Hepatocyte (in vitro differentiated cells): Measurements from ENCODE around the gene MYL7. TPM values are rescaled to one million over a fixed set of nuclear protein-coding genes. Genes with fewer than 3 reads are reported as not detected.

Experiments used
- DNase-seq: peaks from one replicate; pipeline ENCODE4 v3.0.0-alpha.2; 2016; ENCODE audit warnings: low spot score
- H2AFZ ChIP-seq: fragments of 200-600 bp; sonication (generic); 2 replicates; pipeline ENCODE4 v1.6.0; 2016; ENCODE audit warnings: antibody characterized with exemption, mild to moderate bottlenecking
- H3K27ac ChIP-seq: fragments of 200-600 bp; sonication (generic); 2 replicates; pipeline ENCODE4 v1.5.1; 2016; ENCODE audit warnings: mild to moderate bottlenecking
- H3K27me3 ChIP-seq: fragments of 200-600 bp; sonication (generic); 2 replicates; pipeline ENCODE4 v1.6.1; 2016
- H3K36me3 ChIP-seq: fragments of 200-600 bp; sonication (generic); replicated peaks from 2 replicates; pipeline ENCODE4 v1.5.1; 2016; ENCODE audit warnings: low read depth; ENCODE audit not compliant: insufficient read depth
- H3K4me1 ChIP-seq: fragments of 200-600 bp; sonication (generic); 2 replicates; pipeline ENCODE4 v1.5.1; 2016; ENCODE audit warnings: mild to moderate bottlenecking, moderate library complexity; ENCODE audit not compliant: insufficient read depth
- H3K4me2 ChIP-seq: fragments of 200-600 bp; sonication (generic); 2 replicates; pipeline ENCODE4 v1.6.0; 2016
- H3K4me3 ChIP-seq: fragments of 200-600 bp; sonication (generic); 2 replicates; pipeline ENCODE4 v1.5.1; 2016; ENCODE audit warnings: mild to moderate bottlenecking
- H3K79me2 ChIP-seq: fragments of 200-600 bp; sonication (generic); 2 replicates; pipeline ENCODE4 v1.6.0; 2017; ENCODE audit warnings: mild to moderate bottlenecking
- H3K9me2 ChIP-seq: fragments of 200-600 bp; sonication (generic); replicated peaks from 2 replicates; pipeline ENCODE4 v1.6.0; 2017; ENCODE audit warnings: mild to moderate bottlenecking; ENCODE audit not compliant: insufficient read depth
- H3K9me3 ChIP-seq: fragments of 200-600 bp; sonication (generic); 2 replicates; pipeline ENCODE4 v1.5.1; 2016; ENCODE audit warnings: low read depth, mild to moderate bottlenecking
- H4K20me1 ChIP-seq: fragments of 200-600 bp; sonication (generic); 2 replicates; pipeline ENCODE4 v1.6.0; 2016; ENCODE audit warnings: mild to moderate bottlenecking; ENCODE audit not compliant: insufficient read depth, poor library complexity, severe bottlenecking
- CTCF ChIP-seq: fragments of 200-600 bp; sonication (generic); IDR thresholded peaks from 2 replicates; pipeline ENCODE4 v1.5.1; 2016; ENCODE audit warnings: antibody characterized with exemption, mild to moderate bottlenecking; ENCODE audit not compliant: poor library complexity
- EZH2 ChIP-seq: fragments of 200-600 bp; sonication (generic); IDR thresholded peaks from 2 replicates; pipeline ENCODE4 v1.6.1; 2016; ENCODE audit warnings: antibody characterized with exemption, mild to moderate bottlenecking, borderline replicate concordance
- EZH2phosphoT487 ChIP-seq: fragments of 200-600 bp; sonication (generic); IDR thresholded peaks from one replicate; pipeline ENCODE4 v1.6.1; 2018; ENCODE audit warnings: antibody characterized with exemption, mild to moderate bottlenecking, low read depth, moderate library complexity; ENCODE audit not compliant: unreplicated experiment, severe bottlenecking
- WGBS: methylation state at CpG from one replicate; pipeline ENCODE4 v1.1.6; 2016; ENCODE audit warnings: low lambda C conversion rate; ENCODE audit errors: missing lambda C conversion rate; 5-methylcytosine and 5-hydroxymethylcytosine counted together
- polyA plus RNA-seq: library from polyadenylated mRNA; unstranded; fragments of >200 nt; fragmentation: Nextera tagmentation; extraction: Ambion mirVana; gene quantifications from 2 replicates; pipeline ENCODE4 v1.2.1, GENCODE V29; 2016
- total RNA-seq: library from RNA; depleted of rRNA; stranded (reverse); fragments of >200 nt; gene quantifications from 2 replicates; pipeline ENCODE4 v1.2.3, GENCODE V29; 2014

MYL7 gene
- total and polyA plus RNA-seq, 2 experiments from 2014 or later = 5.2 to 8.9 TPM

GRCh38 chr7:44109991-44110390 is 31.1 kb downstream of the MYL7 start:
- H3K9me3 ChIP-seq = no peaks in the 10 kb centered on the region
- no peak overlapping the region for H2AFZ ChIP-seq
- WGBS = 93% methylated on average over 18 of the region's 18 CpGs
- no peaks in the 10 kb centered on the region for H3K9me2 ChIP-seq
- DNase-seq = no peak
- no peaks in the 10 kb centered on the region for H4K20me1 ChIP-seq
- no peak overlapping the region for H3K4me3 ChIP-seq
- TF ChIP-seq EZH2 = no peak
- no peak for TF ChIP-seq CTCF
- TF ChIP-seq EZH2phosphoT487 = no peak
- peaks cover 9% of the 10 kb centered on the region for H3K4me1 ChIP-seq
- no peaks in the 10 kb centered on the region for H3K36me3 ChIP-seq
- H3K27ac ChIP-seq = no peak overlapping the region
- peaks cover 5% of the 10 kb centered on the region for H3K79me2 ChIP-seq
- H3K27me3 ChIP-seq = peaks cover 2% of the 10 kb centered on the region
- no peak overlapping the region for H3K4me2 ChIP-seq

GRCh38 chr7:44108768-44109750 is 32.1 kb downstream of the MYL7 start:
- H3K79me2 ChIP-seq = peaks cover 5% of the 10 kb centered on the region
- H3K27ac ChIP-seq = no peak overlapping the region
- H3K9me2 ChIP-seq = no peaks in the 10 kb centered on the region
- peaks cover 14% of the 10 kb centered on the region for H3K4me1 ChIP-seq
- no peak for TF ChIP-seq EZH2
- TF ChIP-seq CTCF = no peak
- TF ChIP-seq EZH2phosphoT487 = no peak
- H3K4me3 ChIP-seq = no peak overlapping the region
- H3K27me3 ChIP-seq = peaks cover 8% of the 10 kb centered on the region
- 88% methylated on average over 18 of the region's 21 CpGs for WGBS
- H3K9me3 ChIP-seq = no peaks in the 10 kb centered on the region
- no peak for DNase-seq
- no peak overlapping the region for H2AFZ ChIP-seq
- H3K36me3 ChIP-seq = no peaks in the 10 kb centered on the region
- no peak overlapping the region for H3K4me2 ChIP-seq
- H4K20me1 ChIP-seq = no peaks in the 10 kb centered on the region

- 95% methylated on average over 16 of the region's 21 CpGs for WGBS
- TF ChIP-seq EZH2phosphoT487 (no peak), EZH2 (no peak)
- no peaks in the 10 kb centered on the region for H4K20me1 ChIP-seq
- H3K9me3 ChIP-seq = no peaks in the 10 kb centered on the region
- no peak overlapping the region for H3K4me2 ChIP-seq
- no peak overlapping the region for H2AFZ ChIP-seq
- peaks cover 8% of the 10 kb centered on the region for H3K27me3 ChIP-seq
- no peak overlapping the region for H3K4me3 ChIP-seq
- no peak for DNase-seq
- H3K36me3 ChIP-seq = no peaks in the 10 kb centered on the region
- peaks cover 14% of the 10 kb centered on the region for H3K4me1 ChIP-seq
- no peak overlapping the region for H3K27ac ChIP-seq
- peaks cover 5% of the 10 kb centered on the region for H3K79me2 ChIP-seq
- H3K9me2 ChIP-seq = no peaks in the 10 kb centered on the region
Measured at GRCh38 chr7:44107961-44108767, 33.0 kb downstream of the MYL7 start.
